ENCODE data around the gene CEP68.

The CEP68 gene

DNA sequence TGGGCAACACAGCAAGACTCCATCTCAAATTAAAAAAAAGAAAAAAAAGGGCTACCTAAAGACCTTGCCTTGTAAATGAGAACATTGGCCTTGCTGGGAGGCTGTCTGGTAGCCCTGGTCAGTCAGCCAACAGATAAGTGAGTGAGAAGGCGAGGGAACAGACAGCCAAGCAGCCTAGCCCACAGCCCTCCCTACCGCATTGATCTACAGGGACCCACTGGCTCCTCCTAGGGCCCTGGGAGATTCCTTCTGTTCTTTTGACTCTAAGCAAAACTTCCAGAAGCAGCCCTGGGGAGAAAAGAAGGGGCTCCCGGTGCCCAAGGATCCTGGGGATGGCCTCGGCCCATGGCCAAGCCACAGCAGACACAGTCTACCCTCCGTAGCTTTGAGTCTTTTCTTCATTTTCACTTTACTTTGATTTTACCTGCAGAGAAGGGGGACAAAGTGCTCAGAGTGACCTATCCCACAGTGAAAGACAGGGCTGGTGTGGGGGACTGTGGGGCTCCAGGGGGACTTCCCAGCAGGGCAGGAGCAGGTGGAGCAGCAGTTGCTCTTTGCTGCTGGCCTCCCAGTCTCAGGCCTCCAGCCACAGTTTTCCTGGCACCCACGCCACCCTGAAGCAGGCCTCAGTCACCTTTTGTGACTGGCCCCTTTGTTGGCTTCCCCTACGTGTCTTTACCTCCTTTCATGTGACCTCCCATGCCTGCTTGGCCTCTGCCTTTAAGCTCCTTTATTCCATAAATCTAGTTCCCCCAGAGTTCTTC is 5.1 kb downstream of the CEP68 start:
- DNase-seq: no peak

DNA sequence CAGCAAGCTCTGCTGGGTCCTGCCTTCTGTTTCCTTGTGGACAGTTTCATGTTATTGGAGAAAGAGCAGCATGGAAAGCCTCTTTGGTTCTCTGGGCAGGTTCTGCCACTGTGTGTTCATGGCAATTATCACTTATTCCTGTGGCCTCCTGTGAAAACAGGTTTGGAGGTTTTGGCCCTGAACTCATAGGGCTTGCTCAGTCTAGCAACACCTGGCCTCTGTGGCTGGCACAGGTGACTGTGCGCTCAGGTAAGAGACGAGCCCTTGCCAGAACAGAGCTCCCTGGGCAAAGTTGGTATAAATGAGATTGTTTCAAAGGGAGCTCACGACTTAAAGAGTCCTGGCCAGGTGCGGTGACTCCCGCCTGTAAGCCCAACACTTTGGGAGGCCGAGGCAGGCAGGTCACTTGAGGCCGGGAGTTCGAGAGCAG is 5.7 kb downstream of the CEP68 start:
- no peak for DNase-seq

DNA sequence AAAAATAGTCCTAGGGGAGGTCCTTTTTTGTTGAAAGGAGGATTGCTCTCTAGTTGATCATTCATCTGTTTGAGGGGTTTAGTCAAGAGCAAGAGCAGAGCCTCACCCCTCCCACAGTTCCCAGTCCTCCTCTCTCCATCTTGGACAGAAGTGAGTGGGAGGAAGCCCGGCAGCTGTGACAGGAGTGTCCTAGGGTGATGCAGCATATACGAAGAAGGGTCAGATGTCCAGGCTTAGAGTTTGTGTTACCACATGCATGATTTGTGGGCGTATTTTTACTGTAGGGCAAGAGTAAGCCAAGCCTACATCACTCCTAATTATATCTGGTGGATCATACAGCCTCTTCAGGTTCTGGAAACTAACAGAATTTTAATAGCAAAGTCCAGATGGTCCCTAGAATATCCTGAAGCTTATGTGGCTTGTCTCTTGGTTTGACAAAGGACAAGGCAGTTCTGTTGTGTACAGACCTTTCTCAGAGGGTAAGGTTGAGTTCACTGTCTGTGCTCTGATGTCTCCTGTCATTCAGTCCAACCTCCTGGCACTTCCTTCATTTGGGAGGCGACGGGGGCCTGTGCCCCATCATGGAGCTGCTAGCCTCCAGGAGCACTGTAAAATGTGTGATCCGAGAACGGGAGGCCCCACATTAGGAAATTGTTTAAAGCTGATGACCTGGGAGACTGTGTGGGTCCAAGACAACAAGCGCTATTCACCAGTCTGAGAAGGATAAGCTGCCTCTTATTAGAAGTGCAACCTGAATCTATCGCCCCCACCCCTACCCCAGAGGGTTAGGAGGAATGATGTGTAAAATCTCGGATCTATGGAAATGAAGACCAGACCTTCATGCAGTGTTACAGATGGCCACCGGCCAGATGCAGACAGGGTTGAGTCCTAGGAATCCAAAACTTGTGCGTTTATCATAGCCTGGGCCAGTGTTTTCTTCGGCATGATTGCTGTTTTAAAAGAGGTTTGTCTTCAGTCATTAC is 6.9 kb downstream of the CEP68 start:
- no peak for DNase-seq

DNA sequence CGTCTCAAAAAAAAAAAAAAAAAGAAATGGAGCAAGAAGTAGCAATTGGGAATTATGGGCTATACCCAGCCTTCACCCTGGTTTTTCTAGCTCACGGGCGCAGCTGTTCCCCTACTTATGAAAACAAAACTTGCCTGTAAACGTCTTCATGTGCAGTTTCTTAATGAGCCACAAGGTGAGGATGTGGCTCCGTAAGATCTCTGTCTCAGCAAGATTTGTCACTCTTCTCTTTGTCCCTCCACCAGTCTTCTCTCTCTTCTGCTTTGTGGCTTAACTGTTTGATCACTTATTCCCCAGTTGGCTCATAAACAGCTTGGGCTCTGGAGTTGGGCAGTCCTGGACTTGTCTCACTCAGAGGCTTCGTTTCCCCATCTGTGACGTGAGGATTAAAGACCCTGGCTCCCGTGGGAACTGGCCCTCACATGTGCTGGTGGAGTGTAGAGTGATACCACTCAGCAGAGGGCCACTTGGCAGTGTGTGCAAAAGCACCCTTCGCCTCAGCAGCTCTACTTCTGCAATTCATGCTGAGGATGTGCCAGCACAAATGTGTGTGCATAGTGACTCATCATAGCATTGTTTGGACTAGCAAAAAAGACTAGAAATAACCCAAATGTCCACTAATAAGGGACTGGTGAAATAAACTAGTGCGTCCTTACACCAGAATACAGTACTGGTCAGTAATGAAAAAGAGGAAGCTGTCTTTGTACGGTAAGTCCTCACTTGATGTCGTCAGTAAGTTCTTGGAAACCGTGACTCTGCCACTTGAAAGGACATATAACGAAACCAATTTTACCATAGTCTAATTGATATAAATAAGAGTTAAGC is 8.7 kb downstream of the CEP68 start:
- peak in 1 of 2 experiments; percentile 42 for DNase-seq

DNA sequence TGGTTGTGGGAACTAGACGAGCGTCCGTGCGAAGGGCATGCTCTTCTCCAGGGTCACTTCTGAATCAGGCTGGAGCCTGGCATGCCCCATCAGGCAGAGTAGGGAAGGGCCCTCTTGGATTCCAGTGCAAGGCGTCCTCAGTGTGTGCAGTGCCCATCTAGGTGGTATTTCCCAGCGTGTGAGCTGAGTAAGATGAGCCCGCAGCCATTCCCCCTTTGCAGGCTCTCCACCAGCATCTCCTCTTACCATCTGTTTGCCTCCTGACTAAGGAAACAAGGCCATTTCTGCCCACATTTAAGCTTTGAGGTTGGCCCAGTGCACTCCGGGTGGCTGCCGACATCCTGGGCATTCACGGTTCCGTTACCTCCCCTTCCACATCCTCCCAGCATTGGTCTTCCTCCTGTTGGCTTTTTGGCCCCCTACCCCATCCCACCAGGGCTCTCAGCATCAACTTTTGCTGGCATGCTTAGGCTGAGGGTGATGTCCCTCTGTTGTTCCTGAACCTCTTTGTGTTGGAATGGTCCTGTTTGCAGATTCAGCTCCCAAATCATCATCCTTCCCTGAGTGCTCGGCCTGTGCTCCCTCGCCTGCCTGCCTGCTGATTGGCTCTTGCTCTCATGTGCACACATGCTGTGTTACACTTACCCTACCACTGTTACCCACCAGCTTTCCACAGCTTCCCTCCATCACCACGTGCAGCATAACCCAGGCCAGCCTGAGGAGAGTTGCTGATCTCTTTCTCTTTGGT is 11.8 kb downstream of the CEP68 start:
- DNase-seq: no peak

DNA sequence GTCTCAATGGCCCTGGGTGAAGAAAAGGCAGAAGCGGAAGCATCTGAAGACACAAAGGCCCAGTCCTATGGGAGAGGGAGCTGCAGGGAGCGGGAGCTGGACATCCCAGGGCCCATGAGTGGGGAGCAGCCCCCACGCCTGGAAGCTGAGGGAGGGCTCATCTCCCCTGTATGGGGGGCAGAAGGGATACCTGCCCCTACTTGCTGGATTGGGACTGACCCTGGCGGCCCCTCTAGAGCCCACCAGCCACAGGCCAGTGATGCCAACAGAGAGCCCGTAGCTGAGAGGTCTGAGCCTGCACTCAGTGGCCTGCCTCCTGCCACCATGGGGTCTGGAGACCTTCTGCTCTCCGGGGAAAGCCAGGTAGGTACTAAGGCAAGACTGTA is 13.2 kb downstream of the CEP68 start:
- DNase-seq: no peak

DNA sequence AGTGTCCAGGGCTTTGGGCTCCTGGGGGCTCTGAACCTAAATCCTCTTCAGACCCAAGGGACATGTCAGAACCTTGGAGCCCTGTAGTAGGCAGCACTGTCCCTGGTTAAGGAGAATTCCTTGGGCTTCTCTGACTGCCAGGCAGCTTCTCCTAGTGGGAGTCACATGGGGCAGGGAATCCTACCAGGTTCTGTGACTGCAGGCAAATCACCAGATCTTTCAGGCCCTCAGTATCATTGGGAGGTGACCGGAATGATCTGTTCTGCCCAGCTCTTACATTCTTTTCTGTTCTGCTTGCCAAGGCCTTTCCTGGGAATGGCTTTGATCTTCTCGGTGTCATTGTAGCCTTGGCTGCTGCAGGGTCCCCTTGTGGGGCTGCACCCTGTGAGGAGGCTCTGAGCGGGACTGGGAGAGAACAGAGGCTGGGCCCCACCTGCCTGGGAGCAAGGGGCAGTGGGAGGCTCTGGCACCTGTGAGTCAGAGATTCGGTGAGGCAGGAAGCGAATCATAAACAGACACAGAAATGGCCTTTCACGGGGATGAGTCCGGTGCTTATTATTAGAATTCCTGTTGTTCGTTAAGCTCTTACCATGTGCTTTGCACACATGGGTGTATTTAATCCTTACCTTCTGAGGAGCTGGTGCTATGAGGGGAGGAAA is 14.1 kb downstream of the CEP68 start:
- peak in 1 of 2 experiments; percentile 24 for DNase-seq

DNA sequence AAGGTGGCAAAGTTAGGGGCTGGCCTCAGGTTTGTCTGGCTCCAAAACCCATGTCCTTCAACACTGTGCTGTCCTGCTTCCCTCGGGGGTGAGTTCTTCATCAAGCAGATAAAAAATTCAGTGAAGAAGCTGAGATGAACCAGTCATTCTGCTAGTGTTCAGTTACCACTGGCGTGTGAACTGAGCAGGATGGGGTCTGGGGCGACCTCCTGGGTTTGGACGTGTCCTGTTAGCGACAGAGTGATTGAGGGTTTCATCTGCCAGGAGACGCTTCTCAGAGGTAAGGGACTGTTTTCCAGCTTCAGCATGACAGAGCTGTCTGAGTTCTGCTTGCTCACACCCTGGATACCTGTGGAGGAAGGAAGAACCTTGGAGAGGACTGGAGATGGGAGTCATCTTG is 14.6 kb downstream of the CEP68 start:
- DNase-seq: no peak

DNA sequence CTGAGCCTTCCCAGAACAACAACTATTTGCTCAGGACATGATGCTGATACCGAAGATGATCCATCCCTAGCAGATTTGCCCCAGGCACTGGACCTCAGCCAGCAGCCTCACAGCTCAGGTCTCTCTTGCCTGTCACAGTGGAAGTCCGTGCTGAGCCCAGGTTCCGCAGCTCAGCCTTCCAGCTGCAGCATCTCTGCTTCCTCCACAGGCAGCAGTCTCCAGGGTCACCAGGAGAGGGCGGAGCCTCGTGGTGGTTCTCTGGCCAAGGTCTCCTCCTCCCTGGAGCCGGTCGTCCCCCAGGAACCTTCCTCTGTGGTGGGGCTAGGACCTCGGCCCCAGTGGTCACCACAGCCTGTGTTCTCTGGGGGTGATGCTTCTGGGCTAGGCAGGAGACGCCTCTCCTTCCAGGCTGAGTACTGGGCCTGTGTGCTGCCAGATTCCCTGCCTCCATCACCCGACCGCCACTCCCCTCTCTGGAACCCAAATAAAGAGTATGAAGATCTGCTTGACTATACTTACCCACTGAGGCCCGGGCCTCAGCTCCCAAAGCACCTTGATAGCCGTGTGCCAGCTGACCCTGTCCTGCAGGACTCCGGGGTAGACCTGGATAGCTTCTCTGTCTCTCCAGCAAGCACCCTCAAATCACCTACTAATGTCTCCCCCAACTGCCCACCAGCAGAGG is 15.4 kb downstream of the CEP68 start:
- no peak for DNase-seq

DNA sequence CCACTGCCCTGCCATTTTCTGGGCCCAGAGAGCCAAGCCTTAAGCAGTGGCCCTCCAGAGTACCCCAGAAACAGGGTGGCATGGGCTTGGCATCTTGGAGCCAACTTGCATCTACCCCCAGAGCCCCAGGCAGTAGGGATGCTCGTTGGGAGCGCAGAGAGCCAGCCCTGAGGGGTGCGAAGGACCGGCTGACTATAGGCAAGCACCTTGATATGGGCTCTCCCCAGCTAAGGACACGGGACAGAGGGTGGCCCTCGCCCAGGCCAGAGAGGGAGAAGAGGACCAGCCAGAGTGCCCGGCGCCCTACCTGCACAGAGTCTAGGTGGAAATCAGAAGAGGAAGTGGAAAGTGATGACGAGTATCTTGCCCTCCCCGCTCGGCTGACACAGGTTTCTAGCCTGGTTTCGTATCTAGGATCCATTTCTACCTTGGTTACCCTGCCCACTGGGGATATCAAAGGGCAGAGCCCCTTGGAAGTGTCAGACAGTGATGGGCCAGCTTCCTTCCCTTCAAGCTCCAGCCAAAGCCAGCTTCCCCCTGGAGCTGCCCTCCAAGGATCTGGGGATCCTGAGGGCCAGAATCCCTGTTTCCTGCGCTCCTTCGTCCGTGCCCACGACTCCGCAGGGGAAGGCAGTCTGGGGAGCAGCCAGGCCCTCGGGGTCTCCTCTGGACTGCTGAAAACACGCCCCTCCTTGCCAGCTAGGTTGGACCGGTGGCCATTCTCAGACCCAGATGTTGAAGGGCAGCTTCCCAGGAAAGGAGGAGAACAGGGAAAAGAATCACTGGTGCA is 16.2 kb downstream of the CEP68 start:
- no peak for DNase-seq

DNA sequence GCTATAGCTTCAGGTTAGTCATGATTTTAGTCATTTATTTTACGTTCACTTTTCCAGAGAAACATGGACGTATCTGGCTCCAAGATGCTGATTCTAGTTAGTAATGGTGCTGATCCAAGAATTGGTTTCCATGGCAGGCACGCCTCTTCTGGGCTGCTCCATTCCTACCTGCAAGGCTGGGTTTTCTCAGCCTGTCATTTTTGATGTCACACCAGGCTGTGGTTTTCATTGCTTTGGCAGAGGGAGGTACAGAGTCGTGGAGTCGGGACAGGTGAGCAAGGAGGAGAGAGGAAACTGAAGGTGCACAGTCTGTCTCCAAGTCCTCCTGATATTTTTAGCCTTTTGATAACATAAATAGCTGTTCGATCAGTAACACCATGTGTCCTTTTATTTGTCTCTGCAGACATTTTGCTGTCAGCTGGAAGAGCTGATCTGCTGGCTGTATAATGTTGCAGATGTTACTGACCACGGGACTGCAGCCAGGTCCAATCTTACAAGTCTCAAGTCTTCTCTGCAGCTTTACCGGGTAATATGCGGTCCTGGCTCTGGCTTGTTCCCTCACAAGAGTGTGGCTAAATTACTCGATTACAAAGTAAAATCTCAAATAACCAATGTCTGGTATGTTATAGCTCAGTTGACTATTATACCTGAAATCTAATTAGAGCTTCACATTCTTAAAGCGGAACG is 17.8 kb downstream of the CEP68 start:
- no peak for DNase-seq

DNA sequence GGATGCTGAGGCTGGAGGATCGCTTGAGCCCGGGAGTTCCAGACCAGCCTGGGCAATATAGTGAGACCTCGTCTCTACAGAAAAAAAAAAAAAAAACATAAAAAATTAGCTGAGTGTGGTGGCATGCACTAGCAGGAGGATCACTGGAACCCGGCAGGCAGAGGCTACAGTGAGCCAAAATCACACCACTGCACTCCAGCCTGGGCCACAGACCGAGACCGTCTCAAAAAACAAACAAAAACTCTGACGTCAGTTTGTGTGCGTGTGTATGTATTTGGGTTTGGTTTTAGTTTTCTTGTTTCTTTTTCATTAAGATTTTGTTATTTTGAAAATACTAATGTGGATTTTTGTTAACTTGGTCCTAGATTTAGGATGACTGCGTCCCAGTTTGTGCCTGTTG is 19.0 kb downstream of the CEP68 start:
- DNase-seq: no peak

DNA sequence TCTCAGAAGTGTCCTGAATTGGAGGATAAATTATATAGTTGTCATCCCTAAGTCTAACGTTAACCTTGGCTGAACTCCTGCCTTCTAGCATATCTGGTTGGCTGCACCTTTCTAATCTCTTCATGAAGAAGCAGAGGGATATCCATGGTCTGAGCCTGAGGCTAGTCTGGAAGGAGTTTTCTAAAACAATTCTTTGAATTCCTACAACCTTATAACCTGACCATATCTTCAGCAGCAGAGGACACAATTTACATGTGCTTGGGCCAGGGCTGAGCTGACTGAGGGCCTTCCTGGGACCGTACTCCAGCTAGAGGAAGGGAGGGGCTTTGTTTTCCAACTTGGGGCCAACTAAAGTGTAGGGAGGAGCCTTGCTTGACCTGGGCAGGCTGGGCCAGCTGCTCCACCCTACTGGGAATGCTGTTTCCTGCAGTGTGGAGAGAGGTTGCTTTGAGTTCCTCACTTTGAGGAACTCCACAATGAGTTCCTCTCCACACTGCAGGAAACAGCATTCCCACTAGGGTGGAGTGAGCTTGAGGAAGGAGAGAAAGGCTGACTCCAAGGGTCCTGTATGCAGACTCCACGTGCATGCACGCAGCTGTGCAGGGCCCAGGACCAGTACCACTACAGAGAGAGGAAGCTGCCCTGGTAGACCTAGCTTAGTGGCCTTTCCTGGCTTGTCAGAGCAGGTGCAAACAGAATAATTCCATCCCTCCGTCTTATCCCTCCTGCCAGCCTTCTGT is 19.6 kb downstream of the CEP68 start:
- DNase-seq: no peak

DNA sequence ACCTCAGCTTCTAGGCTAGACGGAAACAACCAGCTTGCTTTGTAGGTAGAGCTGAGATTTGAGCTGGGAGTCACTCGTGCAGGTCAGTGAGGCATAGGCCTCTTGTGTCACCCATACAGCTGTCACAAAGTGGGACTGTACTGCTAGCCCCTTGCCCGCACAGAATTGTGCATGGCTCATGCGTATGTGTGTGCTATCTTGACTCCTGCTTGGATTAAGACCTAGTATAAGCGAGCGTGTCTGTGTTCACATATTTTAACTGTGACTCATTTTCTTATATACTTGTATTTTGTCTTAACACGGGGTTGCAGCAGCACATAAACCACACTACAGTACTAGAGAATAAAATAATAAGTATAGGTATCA is 20.1 kb downstream of the CEP68 start:
- no peak for DNase-seq

DNA sequence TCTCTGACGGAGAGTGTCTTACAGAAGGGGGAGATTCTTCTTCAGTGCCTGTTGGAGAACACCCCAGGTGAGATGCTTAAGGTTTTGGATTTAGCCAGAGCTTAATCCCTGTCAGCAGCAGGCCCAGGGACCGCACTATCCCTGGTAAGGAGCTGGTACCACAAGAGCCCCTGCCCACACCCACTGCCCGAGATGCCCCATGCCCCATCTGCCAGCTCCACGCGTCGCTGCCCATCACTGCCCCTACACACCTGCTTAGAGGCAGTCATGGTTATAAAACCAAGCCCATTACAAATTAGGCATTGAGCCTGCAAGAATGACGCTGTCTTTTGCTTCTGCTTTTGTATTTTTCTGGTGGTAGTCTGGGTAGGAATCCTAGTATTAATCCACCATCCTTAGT is 21.7 kb downstream of the CEP68 start:
- no peak for DNase-seq

DNA sequence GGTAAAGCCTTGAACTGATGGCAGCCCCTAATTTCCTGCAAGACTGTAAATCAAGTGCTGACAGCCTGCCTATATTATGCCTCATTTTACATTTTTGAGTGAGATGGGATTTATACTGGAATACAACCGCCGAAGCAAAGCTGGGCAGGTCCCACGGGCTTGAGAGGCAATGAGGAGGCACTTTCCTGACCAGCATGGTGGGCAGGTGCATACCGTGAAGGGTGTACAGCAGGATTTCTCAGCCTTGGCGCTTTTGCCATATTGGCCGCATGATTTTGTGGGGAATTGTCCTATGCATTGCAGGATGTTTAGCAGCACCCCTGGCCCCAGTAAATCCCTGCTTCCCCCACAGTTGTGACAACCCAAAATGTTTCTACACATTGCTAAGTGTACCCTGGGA is 22.8 kb downstream of the CEP68 start:
- no peak for DNase-seq

DNA sequence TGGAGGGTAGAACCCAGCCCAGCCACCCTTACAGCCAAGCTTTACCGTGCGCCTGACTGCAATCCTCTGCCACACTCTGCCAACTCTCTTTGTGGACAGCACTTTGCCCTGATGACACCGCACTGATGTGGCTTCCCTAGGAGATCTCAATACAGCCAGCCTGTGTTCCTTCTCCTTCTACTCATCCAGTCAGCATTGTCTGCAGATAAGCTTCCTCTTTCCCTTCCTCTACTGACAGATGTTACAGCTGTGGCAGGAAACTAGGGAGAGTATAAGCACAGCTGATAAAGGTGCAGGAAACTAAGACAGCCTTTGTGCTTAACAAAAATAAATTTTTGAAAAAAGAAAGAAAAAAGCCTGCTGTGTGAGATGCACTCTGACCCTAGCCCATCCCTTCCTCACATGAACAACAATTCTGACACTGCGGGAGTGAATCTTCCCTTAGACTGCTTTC is 25.0 kb downstream of the CEP68 start:
- DNase-seq: no peak

DNA sequence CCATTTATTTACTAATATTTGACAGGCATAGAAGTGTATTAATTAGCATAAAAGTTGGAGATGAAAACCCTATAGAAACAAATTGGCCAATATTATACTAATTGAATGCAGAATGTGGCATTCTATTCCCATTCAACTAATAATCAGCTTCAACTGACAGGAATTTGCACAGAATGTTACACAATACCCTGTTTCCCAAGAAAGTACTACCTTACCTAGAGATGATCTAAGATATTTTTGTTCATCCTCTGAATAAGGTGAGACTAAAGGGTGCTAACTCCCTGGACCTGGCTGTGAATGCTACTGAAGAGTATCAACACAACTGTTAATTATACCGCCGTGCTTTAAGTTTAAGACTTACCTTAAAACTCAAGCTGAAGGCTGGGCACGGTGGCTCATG is 28.9 kb downstream of the CEP68 start:
- no peak for DNase-seq

DNA sequence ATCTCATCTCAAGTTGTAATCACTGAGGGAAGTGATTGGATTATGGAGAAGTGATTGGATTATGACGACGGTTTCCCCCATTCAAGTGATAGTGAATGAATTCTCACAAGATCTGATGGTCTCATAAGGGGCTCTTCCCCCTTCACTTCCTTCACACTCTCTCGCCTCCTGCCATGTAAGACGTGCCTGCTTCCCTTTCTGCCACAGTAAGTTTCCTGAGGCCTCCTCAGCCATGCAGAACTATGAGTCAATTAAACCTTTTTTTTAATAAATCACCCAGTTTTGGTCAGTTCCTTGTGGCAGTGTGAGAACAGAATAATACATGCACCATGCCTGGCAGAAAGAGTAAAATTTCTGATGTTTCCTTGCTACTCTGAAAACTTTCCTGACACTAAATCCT is 36.6 kb downstream of the CEP68 start:
- no peak for DNase-seq

Data from activated CD4-positive, alpha-beta T cell treated with anti-CD3 and anti-CD28 coated beads, Interleukin-2, amount 50 U/mL, for 48 hours (primary cell).